NCI-H1105 treated with DMSO at 0.1 percent for 48 hours (cell line): ENCODE measurements around the gene TGFBRAP1.
A peak's percentile ranks its signal among the peaks of the same experiment; 100 is the strongest.

Experiments
- DNase-seq: peaks from one replicate; lab custom pipeline; 2025; lab: John Stamatoyannopoulos, UW

TGFBRAP1 gene, protein sequence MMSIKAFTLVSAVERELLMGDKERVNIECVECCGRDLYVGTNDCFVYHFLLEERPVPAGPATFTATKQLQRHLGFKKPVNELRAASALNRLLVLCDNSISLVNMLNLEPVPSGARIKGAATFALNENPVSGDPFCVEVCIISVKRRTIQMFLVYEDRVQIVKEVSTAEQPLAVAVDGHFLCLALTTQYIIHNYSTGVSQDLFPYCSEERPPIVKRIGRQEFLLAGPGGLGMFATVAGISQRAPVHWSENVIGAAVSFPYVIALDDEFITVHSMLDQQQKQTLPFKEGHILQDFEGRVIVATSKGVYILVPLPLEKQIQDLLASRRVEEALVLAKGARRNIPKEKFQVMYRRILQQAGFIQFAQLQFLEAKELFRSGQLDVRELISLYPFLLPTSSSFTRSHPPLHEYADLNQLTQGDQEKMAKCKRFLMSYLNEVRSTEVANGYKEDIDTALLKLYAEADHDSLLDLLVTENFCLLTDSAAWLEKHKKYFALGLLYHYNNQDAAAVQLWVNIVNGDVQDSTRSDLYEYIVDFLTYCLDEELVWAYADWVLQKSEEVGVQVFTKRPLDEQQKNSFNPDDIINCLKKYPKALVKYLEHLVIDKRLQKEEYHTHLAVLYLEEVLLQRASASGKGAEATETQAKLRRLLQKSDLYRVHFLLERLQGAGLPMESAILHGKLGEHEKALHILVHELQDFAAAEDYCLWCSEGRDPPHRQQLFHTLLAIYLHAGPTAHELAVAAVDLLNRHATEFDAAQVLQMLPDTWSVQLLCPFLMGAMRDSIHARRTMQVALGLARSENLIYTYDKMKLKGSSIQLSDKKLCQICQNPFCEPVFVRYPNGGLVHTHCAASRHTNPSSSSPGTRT

GRCh38 chr2:105329561-105330495 lies at the start of gene TGFBRAP1:
Gene TGFBRAP1 (minus strand): TSS chr2:105329735. CDS start chr2:105308301, 21,434 bp downstream.
- peak; percentile 9 for DNase-seq

DNA sequence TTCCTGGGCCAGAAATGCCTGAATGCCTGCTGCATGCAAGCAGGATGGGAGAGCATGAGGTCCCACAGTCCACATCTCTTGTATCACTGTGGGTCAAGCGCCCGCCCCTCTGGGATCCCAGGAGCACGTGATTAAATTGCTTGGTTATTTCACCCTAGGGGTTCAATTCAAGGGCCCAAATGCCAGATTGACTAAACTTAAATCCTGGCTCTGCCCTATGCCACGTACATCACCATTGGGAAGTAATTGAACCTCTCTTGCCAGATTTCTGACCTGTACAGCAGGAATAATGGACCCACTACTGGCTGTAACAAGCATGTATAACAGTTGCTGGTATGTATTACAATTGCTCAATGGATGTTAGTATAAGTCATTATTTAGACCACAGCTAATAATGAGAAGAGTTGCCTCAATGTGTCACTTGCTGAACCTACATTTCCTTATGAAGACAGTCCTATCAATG lies 49.4 kb upstream of the TGFBRAP1 start:
- DNase-seq = no peak

- DNase-seq = no peak
These were observed 48.8 kb upstream of the TGFBRAP1 start for GRCh38 chr2:105378276-105378840.

DNA sequence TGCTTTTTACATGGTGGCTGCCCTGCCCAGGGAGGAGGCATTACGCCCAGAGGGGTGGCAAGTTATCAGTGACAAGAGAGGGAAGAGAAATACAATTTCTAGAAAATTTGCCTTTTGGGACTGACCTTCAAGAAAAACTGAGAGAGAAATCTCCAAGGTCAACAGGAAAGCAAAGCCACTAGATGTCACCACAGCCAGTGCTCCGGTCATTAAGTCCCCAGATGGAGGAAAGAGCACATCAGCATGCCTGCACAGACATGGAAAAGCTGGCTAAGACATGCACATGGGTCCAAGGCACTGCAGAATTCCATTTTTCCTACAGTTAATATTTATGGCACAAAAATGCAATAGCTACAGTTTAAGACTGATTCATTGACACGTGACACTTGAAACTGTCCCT lies 48.3 kb upstream of the TGFBRAP1 start:
- no peak for DNase-seq

- DNase-seq = no peak
These were observed 47.3 kb upstream of the TGFBRAP1 start for GRCh38 chr2:105376789-105377240.

GRCh38 chr2:105376010-105376409 lies 46.5 kb upstream of the TGFBRAP1 start:
- no peak for DNase-seq

DNA sequence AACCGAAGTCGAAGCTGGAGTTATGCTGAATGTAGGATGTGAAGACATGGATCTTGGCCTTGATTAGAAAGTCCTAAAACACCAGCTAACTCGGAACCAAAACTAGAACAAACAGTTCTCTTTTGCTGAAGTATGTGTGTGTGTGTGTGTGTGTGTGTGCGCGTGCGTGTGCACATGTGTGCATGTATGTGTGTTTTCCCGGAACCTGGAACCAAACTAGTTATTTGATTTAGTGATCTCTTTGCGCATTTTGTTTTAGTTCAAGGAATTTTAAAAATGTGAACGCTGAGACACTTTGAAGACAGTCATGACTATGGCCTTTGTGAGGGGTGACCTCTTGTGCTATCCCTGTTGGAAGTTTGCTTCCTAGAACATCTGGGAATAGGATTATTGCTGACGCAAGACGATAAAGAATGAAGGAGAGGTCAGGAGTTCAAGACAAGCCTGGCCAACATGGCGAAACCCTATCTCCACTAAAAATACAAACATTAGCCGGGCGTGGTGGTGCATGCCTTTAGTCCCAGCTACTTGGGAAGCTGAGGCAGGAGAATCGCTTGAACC lies 45.5 kb upstream of the TGFBRAP1 start:
- no peak for DNase-seq

DNA sequence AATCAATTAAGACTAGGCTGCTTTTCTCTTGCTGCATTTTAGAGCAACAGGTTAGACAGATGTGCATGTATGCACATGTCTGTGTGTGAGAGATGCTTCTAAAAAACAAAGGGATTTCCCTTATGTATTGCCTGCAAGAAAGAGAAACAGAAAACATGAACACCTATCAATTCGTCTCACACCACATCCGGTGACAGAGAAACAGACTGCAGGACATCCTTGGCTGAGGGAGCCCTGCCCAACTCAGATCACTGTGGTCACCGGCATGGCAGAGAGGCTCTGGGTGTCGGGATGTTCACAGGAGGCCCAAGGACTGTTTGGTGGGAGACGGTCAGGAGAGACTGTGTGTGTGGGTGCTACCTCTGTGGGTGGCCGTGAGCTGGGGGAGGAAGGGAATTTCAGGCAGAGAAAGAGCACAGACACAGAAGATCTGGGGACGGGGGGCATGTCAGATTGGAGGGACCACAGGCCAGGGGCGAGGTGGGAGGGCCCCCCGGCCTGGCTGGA lies 44.4 kb upstream of the TGFBRAP1 start:
- no peak for DNase-seq

- no peak for DNase-seq
These were observed 43.8 kb upstream of the TGFBRAP1 start for GRCh38 chr2:105373344-105373781.

GRCh38 chr2:105371810-105372209 lies 42.3 kb upstream of the TGFBRAP1 start:
- no peak for DNase-seq

DNA sequence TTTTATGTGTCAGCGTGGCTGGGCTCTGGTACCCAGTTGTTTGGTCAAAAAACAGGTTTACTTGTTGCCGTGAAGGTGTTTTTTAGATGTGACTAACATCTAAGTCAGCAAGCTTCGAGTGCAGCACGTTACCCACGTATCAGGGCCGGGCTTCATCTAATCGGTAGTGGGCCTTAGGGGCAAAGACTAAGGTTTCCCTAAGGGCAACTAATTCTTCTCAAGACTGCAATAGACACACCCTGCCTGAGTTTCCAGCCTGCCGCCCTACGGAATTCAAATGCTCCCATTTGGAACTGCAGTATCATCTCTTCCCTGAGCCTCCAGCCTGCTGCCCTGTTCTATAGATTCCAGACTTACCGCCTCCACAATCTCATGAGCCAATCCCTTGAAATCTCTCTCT lies 41.6 kb upstream of the TGFBRAP1 start:
- DNase-seq = no peak

GRCh38 chr2:105369777-105370690 lies 40.5 kb upstream of the TGFBRAP1 start:
- peak; percentile 61 for DNase-seq

GRCh38 chr2:105368759-105369408 lies 39.3 kb upstream of the TGFBRAP1 start:
- DNase-seq = no peak

GRCh38 chr2:105365206-105365605 lies 35.7 kb upstream of the TGFBRAP1 start:
- DNase-seq = no peak

DNA sequence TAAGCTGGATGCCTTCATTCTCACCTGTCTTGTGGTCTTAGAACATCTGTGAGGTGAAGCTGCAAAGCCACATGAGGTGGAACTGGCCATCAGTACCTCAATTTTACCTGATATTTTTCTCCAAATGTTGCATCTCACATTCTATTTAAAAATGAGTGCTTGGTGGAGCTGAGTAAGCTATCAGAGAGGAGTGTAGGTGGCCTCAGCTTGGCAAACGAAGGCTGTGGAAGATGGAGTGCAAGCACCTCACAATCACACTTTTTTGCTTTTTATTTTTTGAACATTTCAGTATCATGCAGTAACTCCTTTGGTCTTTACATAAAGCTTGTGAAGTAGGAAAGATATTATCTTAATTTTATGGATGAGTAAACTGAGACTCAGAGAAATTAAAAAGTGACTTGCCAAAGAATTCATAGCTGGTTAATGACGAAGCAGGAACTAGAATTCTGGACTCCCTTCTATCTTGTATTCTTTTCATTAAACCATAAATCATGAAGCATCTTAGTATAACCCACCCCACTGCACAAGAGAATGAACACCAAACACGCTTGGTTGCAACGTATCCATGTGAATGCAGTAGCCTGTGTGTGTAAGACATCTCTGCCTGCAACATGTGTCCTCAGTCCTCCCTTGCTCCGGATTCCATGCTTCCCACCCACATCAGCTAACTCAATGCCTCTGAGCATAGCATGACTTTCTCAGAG lies 35.1 kb upstream of the TGFBRAP1 start:
- DNase-seq = no peak

GRCh38 chr2:105362862-105363591 lies 33.5 kb upstream of the TGFBRAP1 start:
- DNase-seq = no peak

GRCh38 chr2:105361102-105361889 lies 31.8 kb upstream of the TGFBRAP1 start:
- DNase-seq = no peak
